Activated CD4-positive, CD25-positive, alpha-beta regulatory T cell treated with anti-CD3 and anti-CD28 coated beads, Interleukin-2, amount 50 U/mL, for 16 hours (primary cell): ENCODE data around the gene PPA2.

Experiments
- DNase-seq: peaks from one replicate; pipeline ENCODE4 v3.0.0-alpha.2; 2020; ENCODE audit warnings: low read depth, low spot score

PPA2 gene

GRCh38 chr4:105389167-105389566, 84.7 kb downstream of the PPA2 start:
- no peak for DNase-seq

GRCh38 chr4:105387466-105387865, 86.4 kb downstream of the PPA2 start:
- no peak for DNase-seq

- no peak for DNase-seq
Observed at GRCh38 chr4:105386012-105386411, 87.8 kb downstream of the PPA2 start.

- no peak for DNase-seq
Observed at GRCh38 chr4:105374071-105374470, 99.8 kb downstream of the PPA2 start.

DNA sequence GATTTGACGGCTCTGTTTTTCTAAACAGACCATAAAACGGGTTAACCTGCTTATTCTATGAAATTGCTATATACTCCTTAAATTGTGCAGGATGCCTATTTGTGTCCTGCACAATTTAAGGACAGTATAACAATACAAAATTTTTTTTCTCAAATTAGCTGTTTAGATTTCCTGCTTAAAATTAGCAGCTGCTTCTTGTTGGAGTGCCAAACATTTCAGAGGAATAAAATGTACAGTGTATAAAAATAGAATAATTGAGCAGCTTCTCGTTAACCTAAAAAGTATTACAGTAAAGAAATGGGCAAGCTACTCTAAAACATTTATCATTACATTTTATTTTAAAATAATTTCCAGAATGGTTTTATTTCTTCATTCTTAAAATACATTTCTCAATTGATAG, 100.5 kb downstream of the PPA2 start:
- no peak for DNase-seq

DNA sequence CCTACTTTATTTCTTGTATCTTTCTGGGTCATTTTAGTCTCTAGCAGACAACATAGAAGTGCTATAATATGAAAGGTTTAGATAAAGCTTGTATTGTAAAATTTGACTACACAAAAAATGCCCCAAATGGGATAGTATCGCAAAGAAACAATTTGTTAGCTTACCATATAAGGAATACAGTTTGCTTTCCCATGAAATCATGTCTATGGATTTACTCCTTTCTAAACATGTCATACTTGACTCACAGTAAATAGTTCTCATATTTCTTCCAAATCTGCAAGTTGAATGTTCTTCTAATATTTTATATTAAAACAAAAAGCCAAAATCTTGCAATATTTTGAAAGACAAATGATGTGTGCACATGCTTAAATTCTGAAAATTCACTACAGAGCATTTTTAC, 103.9 kb downstream of the PPA2 start:
- no peak for DNase-seq

- DNase-seq = no peak
Observed at GRCh38 chr4:105361053-105361452, 112.8 kb downstream of the PPA2 start.

- no peak for DNase-seq
Observed at GRCh38 chr4:105357258-105357980, 116.4 kb downstream of the PPA2 start.

DNA sequence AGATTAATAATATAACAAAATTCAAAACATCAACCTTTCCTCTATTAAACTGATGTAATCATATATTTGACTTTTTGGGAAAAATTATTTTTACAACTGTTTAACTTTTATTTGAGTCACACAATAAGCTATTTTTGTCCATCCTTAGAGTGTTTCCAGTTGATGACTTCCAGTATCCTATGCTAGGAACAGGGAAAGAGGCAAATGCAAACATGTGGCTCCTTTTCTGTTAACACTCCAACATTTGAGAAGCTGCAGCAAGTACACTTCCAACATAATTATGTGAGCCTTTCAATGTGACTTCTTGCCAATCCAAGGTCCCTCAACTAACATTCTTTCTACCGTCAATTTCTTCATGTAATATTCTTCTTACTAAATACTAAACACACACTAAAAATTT, 117.7 kb downstream of the PPA2 start:
- DNase-seq = no peak

DNA sequence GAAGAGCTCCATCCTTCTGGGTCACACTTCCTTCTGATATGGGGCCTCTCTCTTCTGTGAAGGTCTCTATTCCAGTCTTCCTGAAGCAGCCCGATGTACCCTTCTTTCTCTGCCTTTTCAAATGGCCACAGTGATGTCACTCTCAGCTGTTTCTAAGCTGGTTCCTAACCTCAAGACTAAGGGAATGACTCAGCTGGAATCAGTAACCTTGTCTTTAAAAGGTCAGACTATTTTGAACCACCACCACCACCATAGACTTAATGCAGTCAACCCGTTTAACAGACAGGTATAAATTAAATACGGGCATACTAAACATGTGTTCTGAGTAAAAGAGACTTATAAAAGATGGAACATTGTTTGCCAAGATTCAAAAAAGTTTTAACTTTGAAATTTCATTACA, 121.0 kb downstream of the PPA2 start:
- DNase-seq = no peak

- DNase-seq = no peak
Observed at GRCh38 chr4:105351861-105352260, 122.0 kb downstream of the PPA2 start.

GRCh38 chr4:105350859-105351490, 122.9 kb downstream of the PPA2 start:
- no peak for DNase-seq

DNA sequence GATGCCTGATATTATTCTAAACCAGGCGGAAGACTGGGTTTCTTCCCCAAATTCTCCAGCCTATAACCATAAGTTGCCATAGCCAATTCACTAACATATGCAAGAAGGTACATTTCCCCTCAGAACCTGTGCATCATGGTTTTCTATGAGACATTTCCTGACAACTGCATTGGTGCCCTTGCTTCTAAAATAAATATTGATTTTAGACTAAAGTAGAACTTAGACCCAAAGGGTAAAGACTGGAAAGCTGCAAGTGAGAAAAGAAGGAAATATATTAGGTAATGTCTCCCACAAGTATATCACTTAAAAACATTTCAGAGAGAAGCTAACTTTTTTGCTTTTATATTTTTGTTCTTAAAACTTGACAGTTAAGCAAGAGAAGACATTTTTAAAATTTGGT, 125.1 kb downstream of the PPA2 start:
- DNase-seq = no peak

- DNase-seq = no peak
Observed at GRCh38 chr4:105346869-105347268, 127.0 kb downstream of the PPA2 start.

GRCh38 chr4:105345838-105346237, 128.0 kb downstream of the PPA2 start:
- no peak for DNase-seq

- no peak for DNase-seq
Observed at GRCh38 chr4:105345358-105345757, 128.5 kb downstream of the PPA2 start.

GRCh38 chr4:105344141-105344540, 129.7 kb downstream of the PPA2 start:
- no peak for DNase-seq

DNA sequence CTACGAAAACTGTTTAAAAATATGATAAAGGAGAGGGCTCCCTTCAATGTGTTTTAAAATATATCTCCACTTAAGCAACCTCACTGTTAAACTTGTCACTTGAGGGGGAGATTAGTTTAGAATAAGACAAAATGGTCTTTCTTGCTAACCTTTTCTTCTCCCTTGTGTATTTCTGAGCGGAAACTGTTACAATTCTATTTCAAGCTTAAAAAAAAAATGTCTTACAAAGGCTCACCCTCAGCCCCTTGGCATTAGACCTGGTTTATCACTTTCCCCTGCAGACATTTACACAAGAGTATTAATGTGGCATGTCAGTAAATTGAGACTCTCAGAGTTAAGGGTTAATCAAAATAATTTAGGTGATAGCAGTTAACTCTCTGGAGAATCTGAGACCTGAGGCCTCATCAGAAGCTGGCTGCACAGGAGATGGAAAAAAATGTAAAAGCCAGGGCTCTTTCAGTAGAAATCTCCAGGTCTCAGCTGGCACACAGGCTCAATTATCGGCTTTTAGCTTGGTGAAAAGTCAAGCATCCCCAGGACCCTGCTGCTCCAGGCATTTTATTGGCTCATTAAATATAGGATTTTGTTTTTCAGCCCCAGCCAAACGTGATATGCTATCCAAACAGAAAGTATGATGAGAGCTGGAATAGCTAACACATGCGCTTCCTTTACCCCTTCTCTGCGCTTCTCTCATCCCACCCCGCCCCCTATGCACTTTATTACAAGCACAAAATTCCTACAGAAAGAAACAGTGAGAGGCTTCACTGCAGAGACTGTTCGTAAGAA, 130.5 kb downstream of the PPA2 start:
- DNase-seq = no peak

DNA sequence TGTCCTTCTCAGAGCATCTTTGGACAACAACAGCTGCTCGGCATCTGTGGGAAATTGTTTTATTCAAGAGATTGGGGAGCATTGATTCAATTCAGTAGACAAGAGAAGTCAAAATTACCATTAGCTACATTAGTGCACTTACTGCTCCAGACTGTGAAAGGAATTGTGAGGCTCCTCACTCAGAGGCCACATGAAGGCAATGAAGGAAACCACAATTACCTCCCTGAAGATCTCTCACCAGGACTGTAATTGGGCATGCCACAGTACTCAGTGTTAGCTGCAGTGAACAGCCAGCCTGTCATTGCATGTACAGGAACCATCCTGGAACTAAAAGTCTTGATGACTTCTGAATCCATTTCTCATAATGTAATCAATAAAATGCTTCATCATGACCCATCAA, 144.8 kb downstream of the PPA2 start:
- no peak for DNase-seq

GRCh38 chr4:105327956-105328355, 145.9 kb downstream of the PPA2 start:
- no peak for DNase-seq

GRCh38 chr4:105327222-105327621, 146.6 kb downstream of the PPA2 start:
- DNase-seq = no peak
